Cardiac fibroblast (primary cell): ENCODE measurements around the gene ZNF148.
"Not testable (repeated sequence)": the region's sequence is repeated elsewhere in the genome, so short reads cannot be mapped to it uniquely, and the experiment has no call there.

ENCODE experiments used
- DNase-seq, 2 donors: peaks; one replicate each; pipeline versions ENCODE4 v3.0.0 to v3.0.0-alpha.2; 2010; ENCODE audit warnings: low read depth in 2 of 2
- H3K4me3 ChIP-seq, 2 donors: replicated peaks in 1 of 2; 1 replicate in 1 of 2; 2 replicates in 1 of 2; pipeline ENCODE4 v1.5.1; 2011; ENCODE audit warnings: low read depth in 2 of 2, low read length in 2 of 2, mild to moderate bottlenecking in 2 of 2, moderate library complexity in 1 of 2
- TF ChIP-seq, protein P1 (sequence below): IDR thresholded peaks from one replicate; pipeline ENCODE4 v1.5.1; 2011; ENCODE audit warnings: low read depth, mild to moderate bottlenecking, low read length, inconsistent platforms

Gene ZNF148

DNA sequence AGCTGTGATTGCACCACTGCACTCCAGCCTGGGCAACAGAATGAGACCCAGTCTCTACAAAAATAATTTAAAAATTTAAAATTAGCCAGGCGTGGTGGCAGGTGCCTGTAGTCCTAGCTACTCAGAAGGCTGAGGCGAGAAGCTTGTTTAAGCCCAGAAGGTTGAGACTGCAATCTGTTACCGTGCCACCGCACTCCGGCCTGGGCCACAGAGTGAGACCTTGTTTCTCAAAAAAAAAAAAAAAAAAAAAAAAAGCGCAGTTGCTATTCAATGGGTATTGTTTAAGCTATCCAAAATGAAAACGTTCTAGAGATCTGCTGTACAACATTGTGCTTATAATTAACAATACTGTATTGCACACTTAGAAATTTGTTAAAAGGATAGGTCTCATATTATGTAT lies 24.0 kb downstream of the ZNF148 start:
- TF ChIP-seq, protein P1, sequence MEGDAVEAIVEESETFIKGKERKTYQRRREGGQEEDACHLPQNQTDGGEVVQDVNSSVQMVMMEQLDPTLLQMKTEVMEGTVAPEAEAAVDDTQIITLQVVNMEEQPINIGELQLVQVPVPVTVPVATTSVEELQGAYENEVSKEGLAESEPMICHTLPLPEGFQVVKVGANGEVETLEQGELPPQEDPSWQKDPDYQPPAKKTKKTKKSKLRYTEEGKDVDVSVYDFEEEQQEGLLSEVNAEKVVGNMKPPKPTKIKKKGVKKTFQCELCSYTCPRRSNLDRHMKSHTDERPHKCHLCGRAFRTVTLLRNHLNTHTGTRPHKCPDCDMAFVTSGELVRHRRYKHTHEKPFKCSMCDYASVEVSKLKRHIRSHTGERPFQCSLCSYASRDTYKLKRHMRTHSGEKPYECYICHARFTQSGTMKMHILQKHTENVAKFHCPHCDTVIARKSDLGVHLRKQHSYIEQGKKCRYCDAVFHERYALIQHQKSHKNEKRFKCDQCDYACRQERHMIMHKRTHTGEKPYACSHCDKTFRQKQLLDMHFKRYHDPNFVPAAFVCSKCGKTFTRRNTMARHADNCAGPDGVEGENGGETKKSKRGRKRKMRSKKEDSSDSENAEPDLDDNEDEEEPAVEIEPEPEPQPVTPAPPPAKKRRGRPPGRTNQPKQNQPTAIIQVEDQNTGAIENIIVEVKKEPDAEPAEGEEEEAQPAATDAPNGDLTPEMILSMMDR: no peak
- no peak for DNase-seq
- no peak overlapping the region for H3K4me3 ChIP-seq

DNA sequence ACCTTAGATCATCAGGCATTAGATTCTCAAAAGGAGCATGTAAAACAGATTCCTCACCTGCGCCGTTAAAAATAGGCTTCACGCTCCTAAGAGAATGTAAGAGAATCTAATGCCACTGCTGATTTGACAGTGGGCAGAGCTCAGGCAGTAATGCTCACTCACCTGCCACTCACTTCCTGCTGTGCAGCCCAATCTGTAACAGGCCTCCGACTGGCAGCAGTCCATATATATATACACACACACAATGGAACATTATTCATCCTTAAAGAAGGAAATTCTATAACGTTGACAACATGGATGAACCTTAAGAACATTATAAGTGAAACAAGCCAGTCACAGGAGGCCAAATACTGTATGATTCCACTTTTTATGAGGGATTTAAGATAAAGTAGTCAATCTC lies 24.5 kb downstream of the ZNF148 start:
- no peak overlapping the region for H3K4me3 ChIP-seq
- DNase-seq: peak in 1 of 2 donors; percentile 29
- TF ChIP-seq, protein P1: no peak

GRCh38 chr3:125349556-125350165 lies 25.5 kb downstream of the ZNF148 start:
- DNase-seq: peak in 1 of 2 donors; percentile 27
- no peak overlapping the region for H3K4me3 ChIP-seq
- TF ChIP-seq, protein P1: no peak

DNA sequence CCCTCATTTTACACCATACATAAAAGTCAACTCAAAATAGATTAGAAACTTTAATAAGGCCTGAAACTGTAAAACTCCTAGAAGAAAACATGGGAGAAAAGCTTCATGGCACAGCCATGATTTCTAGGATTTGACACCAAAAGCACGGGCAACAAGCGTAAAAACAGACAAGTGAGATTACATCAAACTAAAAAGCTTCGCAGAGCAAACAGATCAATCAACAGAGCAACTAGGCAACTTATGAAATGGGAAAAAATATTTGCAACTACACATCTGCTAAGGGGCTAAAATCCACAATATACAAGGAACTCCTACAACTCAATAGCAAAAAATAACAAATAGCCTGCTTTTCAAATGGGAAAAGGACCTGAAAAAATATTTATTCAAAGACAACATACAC lies 26.1 kb downstream of the ZNF148 start:
- no peak for DNase-seq
- no peak overlapping the region for H3K4me3 ChIP-seq
- TF ChIP-seq, protein P1: no peak

GRCh38 chr3:125343367-125343766 lies 31.8 kb downstream of the ZNF148 start:
- DNase-seq, H3K4me3 ChIP-seq: not testable (repeated sequence)

GRCh38 chr3:125340121-125340520 lies 35.0 kb downstream of the ZNF148 start:
- TF ChIP-seq, protein P1: no peak
- H3K4me3 ChIP-seq: no peak overlapping the region
- no peak for DNase-seq

DNA sequence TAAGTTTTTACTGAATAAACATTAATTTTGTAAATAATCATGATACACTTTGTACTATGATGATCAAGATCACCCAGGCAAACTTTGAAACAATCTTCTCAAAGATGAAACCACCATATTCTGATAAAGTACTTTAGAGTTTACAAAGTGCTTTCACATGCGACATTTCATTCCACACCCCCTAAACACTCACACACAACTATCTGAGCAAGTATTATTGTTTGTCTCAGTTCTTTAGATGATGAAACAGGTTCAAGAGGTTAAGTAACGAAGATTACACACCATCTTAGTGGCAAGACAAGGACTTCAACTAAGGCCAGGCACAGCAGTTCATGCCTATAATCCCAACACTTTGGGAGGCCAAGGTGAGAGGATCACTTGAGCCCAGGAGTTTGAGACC lies 37.6 kb downstream of the ZNF148 start:
- TF ChIP-seq, protein P1: no peak
- DNase-seq: no peak

More for the DNA sequence above, 37.6 kb downstream of the ZNF148 start:
- no peak overlapping the region for H3K4me3 ChIP-seq
